Heart left ventricle (tissue), 11 donors: ENCODE data around the gene SOD1. TPM values are rescaled to one million over a fixed set of nuclear protein-coding genes. Genes with fewer than 3 reads are reported as not detected.

ENCODE experiments used
- polyA plus RNA-seq, 2 donors: library from polyadenylated mRNA; stranded (reverse); fragments of 200-250 nt; gene quantifications; one replicate each; pipeline ENCODE4 v1.2.3, GENCODE V29; 2013
- total RNA-seq, 9 donors: library from RNA; depleted of rRNA in 2 of 9; stranded (reverse); fragments of >200 nt in 2 of 9; fragmentation: NEBNext Ultra II Directional in 3 of 9; extraction: Animal tissue kit (Norgen Biotek cat#: 25700) in 3 of 9; gene quantifications; one replicate each; pipeline versions ENCODE4 v1.1.0 to v1.2.4, GENCODE V29; 2016 to 2023
- donor health status: ischemic (EF 13 %, LVEDD 7.1; RV severe dilation, severe dysfunction).
- donor health status: healthy with polysubstance abuse.
- donor health status: DM: no; HTN: yes; CAD: no.
- donor health status: DM: no; HTN: no; CAD: no.
- donor health status: ischemic (EF 25% LVEDD 5.7; RV mildly dilated, moderate dysfunction).
- donor health status: healthy.
- donor health status: DM: yes; HTN: yes; CAD: no.
- donor health status: PGD.
- donor health status: nonischemic (EF 23%, LVEDD 6.1; RV moderate dilation, normal function).

SOD1 gene
- total and polyA plus RNA-seq, 11 donors, result 348 to 644 (median 422) TPM

Other genes starting within 250 kb of the SOD1 start
- 10 to 100 TPM in 8 of 9 donors, 1 to 10 TPM in 1; 9.3 to 25.8 (median 17.3) TPM for gene SCAF4, start 72.4 kb downstream of the SOD1 start, total RNA-seq
- 10 to 100 TPM in 1 of 2 donors, 1 to 10 TPM in 1; 7.8 to 10.2 TPM for gene SCAF4, start 72.4 kb downstream of the SOD1 start, polyA plus RNA-seq
- gene HUNK, start 213.3 kb downstream of the SOD1 start, total RNA-seq, result 1 to 10 TPM in 2 of 9 donors, under 1 TPM in 7; 0.02 to 1.4 (median 0.22) TPM
- under 1 TPM; 0.04 to 0.30 TPM for gene HUNK, start 213.3 kb downstream of the SOD1 start, polyA plus RNA-seq